Measurements from ENCODE around the gene AP5Z1. TPM values are rescaled to one million over a fixed set of nuclear protein-coding genes. Genes with fewer than 3 reads are reported as not detected.
A peak's percentile ranks its signal among the peaks of the same experiment; 100 is the strongest.

Gene AP5Z1
- total RNA-seq, 1 donor from 2014 or later: 48.9 TPM

- H3K27ac ChIP-seq: no peak overlapping the region
- no peaks in the 10 kb centered on the region for H3K27me3 ChIP-seq
- intact Hi-C loops (cut with DNase I): loop anchor here (10.0 kb wide), 1 partner anchor 139 kb away; no protein-coding TSS in a partner anchor
- peaks cover 8% of the 10 kb centered on the region for H3K4me1 ChIP-seq
- DNase-seq (peak; percentile 91), ATAC-seq (peak; percentile 94)
- TF ChIP-seq CTCF (IDR thresholded peaks at IDR 0.05): peak; percentile 89
- H3K36me3 ChIP-seq: peaks cover 45% of the 10 kb centered on the region
- no peak overlapping the region for H3K4me3 ChIP-seq
- H3K9me3 ChIP-seq: no peaks in the 10 kb centered on the region
Observed at GRCh38 chr7:4753598-4754432, 21.6 kb upstream of the AP5Z1 start.

- Histone ChIP-seq H3K36me3 (peaks cover 52% of the 10 kb centered on the region), H3K9me3 (no peaks in the 10 kb centered on the region), H3K4me3 (no peak overlapping the region), H3K4me1 (peaks cover 8% of the 10 kb centered on the region), H3K27me3 (no peaks in the 10 kb centered on the region), H3K27ac (no peak overlapping the region)
- ATAC-seq: no peak
- intact Hi-C loops (cut with DNase I): loop anchor here (10.0 kb wide), 1 partner anchor 140 kb away; no protein-coding TSS in a partner anchor
- no peak for TF ChIP-seq CTCF (IDR thresholded peaks at IDR 0.05)
- DNase-seq: no peak
Observed at GRCh38 chr7:4754433-4755010, 20.9 kb upstream of the AP5Z1 start.

- H3K4me1 ChIP-seq: peaks cover 8% of the 10 kb centered on the region
- no peak for DNase-seq
- no peak overlapping the region for H3K27ac ChIP-seq
- H3K36me3 ChIP-seq: peaks cover 57% of the 10 kb centered on the region
- H3K9me3 ChIP-seq: no peaks in the 10 kb centered on the region
- intact Hi-C loops (cut with DNase I): loop anchor here (10.0 kb wide), 1 partner anchor 140 kb away; no protein-coding TSS in a partner anchor
- no peak overlapping the region for H3K4me3 ChIP-seq
- TF ChIP-seq CTCF (IDR thresholded peaks at IDR 0.05): no peak
- no peaks in the 10 kb centered on the region for H3K27me3 ChIP-seq
- ATAC-seq: no peak
Observed at GRCh38 chr7:4755045-4755444, 20.4 kb upstream of the AP5Z1 start.

- Histone ChIP-seq H3K4me1 (peaks cover 8% of the 10 kb centered on the region), H3K4me3 (no peak overlapping the region), H3K9me3 (no peaks in the 10 kb centered on the region), H3K27ac (no peak overlapping the region), H3K27me3 (no peaks in the 10 kb centered on the region), H3K36me3 (peaks cover 88% of the 10 kb centered on the region)
- no peak for TF ChIP-seq CTCF (IDR thresholded peaks at IDR 0.05)
- no peak for ATAC-seq
- no peak for DNase-seq
- intact Hi-C loops (cut with DNase I): loop anchor here (10.0 kb wide), 1 partner anchor 143 kb away; no protein-coding TSS in a partner anchor
Observed at GRCh38 chr7:4758111-4758510, 17.3 kb upstream of the AP5Z1 start.

- no peak overlapping the region for H3K27ac ChIP-seq
- no peak overlapping the region for H3K4me3 ChIP-seq
- peaks cover 4% of the 10 kb centered on the region for H3K4me1 ChIP-seq
- no peaks in the 10 kb centered on the region for H3K27me3 ChIP-seq
- intact Hi-C loops (cut with DNase I): loop anchor here (10.0 kb wide), 1 partner anchor 144 kb away; no protein-coding TSS in a partner anchor
- TF ChIP-seq CTCF (IDR thresholded peaks at IDR 0.05): no peak
- ATAC-seq: no peak
- H3K9me3 ChIP-seq: no peaks in the 10 kb centered on the region
- peaks cover 94% of the 10 kb centered on the region for H3K36me3 ChIP-seq
- no peak for DNase-seq
Observed at GRCh38 chr7:4758791-4759190, 16.6 kb upstream of the AP5Z1 start.

All from upper lobe of right lung (tissue), 1 donor.